ENCODE data around the gene SLC8A2.

Gene SLC8A2, protein sequence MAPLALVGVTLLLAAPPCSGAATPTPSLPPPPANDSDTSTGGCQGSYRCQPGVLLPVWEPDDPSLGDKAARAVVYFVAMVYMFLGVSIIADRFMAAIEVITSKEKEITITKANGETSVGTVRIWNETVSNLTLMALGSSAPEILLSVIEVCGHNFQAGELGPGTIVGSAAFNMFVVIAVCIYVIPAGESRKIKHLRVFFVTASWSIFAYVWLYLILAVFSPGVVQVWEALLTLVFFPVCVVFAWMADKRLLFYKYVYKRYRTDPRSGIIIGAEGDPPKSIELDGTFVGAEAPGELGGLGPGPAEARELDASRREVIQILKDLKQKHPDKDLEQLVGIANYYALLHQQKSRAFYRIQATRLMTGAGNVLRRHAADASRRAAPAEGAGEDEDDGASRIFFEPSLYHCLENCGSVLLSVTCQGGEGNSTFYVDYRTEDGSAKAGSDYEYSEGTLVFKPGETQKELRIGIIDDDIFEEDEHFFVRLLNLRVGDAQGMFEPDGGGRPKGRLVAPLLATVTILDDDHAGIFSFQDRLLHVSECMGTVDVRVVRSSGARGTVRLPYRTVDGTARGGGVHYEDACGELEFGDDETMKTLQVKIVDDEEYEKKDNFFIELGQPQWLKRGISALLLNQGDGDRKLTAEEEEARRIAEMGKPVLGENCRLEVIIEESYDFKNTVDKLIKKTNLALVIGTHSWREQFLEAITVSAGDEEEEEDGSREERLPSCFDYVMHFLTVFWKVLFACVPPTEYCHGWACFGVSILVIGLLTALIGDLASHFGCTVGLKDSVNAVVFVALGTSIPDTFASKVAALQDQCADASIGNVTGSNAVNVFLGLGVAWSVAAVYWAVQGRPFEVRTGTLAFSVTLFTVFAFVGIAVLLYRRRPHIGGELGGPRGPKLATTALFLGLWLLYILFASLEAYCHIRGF

DNA sequence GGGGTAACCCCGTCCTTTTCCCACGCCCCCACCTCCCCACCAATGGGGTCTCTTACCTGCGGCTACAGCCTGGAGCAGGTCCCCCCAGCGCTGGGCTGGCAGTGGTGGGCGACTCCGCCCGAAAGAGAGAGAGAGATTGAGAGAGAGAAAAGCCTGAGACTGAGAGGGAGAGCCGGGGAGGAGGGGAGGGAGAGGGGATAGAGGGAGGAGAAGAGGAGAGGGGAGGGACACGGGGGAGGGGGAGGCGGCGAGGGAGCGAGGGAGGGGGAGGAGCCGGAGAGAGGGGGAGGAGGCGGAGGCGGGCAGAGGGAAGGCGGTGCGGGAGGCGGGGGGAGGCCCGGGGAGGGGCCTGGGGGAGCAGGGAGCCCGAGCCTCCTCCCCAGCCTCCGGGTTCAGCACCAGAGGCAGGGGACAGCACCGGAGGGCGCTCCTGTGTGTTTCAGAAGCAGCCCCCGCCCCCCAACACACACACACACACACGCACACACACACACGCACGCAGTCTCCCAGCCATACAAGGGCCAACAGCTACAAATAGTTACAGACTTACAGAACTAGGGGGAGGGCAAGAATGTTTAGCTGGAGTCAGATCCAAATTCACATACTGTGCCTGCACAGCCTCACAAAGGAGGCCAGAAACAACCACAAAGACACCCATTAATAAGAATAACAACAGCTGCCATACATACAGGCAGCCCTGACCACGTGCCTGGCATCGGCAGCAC is at the start of gene SLC8A2:
TSS of gene SLC8A2 (minus strand) at position 161 of the 725 bp plus-strand sequence. CDS start 5,490 bp downstream, outside the sequence.
- DNase-seq: peak in 9 of 10 donors; percentile 43 to 93 (median 67)
- intact Hi-C loops (cut with DNase I): no loop called here

DNA sequence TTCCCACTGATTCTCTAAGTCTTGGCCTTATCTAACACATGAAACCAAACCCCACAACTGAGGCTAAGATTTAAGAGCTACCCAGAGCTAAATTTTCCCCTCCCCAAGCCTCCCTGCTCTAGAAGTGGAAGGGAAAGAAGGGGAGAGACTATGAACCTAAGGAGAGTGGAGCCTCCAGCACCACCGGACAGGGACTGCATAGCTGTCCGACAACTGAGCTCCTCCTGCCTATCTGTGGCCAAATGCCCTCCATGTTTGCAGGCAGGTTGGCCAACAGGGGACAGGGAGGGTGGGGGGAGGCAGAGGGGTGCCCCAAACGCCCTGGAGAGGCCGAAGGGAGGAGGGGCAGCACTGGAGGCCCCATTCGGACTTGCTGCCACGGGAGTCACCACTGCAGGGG is 49.1 kb upstream of the SLC8A2 start:
- intact Hi-C loops (cut with DNase I): no loop called here
- DNase-seq: no peak

DNA sequence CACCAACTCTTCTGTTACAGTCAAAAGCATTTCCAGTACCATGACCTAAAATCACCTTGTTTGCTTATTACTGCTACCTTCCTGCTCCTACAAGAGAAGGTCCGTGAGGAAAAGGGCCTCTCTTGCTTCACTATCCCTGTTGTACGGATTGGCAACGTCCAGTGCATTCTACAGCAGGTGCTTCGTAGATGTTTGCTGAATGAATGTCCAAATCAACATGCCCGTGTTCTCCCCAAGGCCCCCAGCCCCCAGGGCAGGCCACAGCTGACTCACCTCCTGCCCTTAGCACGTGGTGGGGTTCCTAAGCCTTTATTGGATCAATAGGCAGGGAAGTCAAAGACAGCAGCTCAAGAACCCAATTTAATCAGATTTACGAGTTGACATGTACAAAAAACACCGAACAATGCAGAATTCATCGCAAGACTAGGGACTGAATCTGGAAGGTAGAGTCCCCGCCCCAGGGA is 48.7 kb upstream of the SLC8A2 start:
- intact Hi-C loops (cut with DNase I): no loop called here

GRCh38 chr19:47518854-47519253 is 47.2 kb upstream of the SLC8A2 start:
- peak in 1 of 10 donors; percentile 18 for DNase-seq
- intact Hi-C loops (cut with DNase I): loop anchor here (5.0 kb wide), 1 partner anchor 88 kb away; the partner anchor contains the start of gene BICRA

More for the DNA sequence above, 48.7 kb upstream of the SLC8A2 start:
- peak in 1 of 10 donors; percentile 44 for DNase-seq

GRCh38 chr19:47518139-47518538 is 46.4 kb upstream of the SLC8A2 start:
- DNase-seq: peak in 1 of 10 donors; percentile 4
- intact Hi-C loops (cut with DNase I): loop anchor here (5.0 kb wide), 1 partner anchor 89 kb away; the partner anchor contains the start of gene BICRA

- intact Hi-C loops (cut with DNase I): loop anchor here (1.0 to 5.0 kb wide), 4 partner anchors 30 to 183 kb away; partner anchors contain the start of genes BICRA and KPTN
- peak; percentile 100 for DNase-seq
Measured at GRCh38 chr19:47514869-47515588, 43.3 kb upstream of the SLC8A2 start, which contains the start of gene NAPA. NAPA (minus strand) TSS chr19:47515063; CDS start chr19:47514940, 123 bp downstream.

DNA sequence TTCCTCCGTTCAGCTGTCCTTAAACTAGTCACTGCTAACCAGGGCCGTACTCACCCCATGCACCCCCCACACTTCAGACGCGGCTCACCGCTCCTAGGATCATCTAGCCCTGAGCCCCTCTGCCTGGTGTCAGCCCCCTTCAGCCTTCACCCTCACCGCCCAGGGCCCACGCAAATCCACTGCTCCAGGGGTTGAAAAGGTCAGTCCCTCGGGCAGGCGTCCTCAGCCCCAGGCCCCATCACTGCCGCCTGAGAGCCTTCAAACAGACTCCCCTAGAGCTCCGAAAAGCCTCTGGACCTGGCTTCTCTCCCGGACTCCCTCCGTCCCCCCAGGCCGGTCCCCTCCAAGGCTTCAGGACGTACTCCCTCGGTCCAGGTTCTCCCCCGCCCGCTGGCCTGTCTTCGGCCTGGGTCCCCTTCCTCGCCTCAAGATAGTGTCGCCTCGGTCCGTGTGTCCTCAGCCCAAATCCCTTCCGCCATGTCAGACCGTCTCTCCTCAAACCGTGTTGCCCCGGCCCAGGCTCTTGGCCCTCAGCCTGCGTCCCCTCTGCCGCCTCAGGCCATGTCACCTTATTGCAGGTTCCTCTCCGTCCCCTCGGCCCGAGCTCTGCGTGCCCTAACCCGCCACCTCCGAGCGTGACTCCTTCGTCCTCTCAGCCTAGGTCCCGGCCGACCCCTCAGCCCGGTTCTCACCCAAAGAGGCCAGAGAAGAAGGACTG is 42.6 kb upstream of the SLC8A2 start:
- DNase-seq: peak in 3 of 10 donors; percentile 54 to 86 (median 67)

DNA sequence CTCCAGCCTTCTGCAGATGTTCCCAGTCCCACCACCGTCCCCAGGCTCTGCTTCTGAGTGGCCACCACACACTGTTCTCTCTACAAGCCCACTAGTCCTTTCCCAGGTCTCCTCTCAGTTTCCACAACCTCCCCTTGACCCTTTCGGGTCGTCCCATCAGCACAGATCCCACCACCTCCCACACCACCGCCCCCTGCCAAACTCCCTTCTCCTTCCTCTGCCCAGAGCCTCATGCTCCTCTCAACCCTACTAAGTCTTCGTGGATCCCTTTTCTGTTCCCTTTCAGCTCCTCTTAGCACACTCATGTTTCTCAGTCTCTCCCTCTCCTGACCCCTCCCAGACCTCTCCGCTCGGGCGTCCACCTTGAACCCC is 41.2 kb upstream of the SLC8A2 start:
- intact Hi-C loops (cut with DNase I): no loop called here
- DNase-seq: peak in 1 of 10 donors; percentile 11

More for the DNA sequence above, 42.6 kb upstream of the SLC8A2 start:
- intact Hi-C loops (cut with DNase I): loop anchor here (2.0 kb wide), 2 partner anchors 30 to 78 kb away; partner anchors contain the start of gene KPTN

DNA sequence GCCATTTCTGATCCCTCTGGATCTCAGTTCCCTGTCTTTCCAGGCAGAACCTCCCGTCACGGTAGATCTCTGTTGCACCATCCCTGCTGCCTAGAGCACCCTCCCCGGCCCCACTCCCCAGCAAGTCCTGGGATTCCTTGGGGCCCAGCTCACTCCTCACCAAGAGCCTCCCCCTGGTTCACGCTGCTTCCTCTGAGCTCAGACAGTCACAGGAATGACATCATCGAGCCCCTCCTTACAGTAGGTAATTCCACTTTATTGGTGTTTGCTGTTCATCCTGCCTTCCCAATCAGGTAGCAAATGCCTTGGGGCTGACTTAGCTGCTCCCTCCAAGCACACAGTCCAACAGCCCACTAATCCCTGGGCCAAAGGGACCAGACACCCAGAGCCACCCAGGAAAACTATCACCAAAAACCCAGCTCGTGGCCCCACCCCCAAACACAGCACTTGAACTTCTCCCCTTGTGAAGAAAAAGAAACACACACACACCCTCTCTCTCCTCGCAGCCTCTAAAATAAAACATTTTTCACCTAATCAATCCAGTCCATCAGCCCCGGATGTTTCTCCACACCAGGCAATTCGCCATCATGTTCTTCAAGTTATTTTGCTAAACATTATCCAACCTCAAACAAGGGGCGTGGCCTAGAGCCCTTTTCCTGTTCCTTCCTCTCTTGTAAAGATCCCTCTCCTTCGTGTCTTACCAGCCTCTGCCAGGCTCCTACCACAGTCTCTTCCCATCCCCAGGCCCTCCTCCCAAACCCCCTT is 40.7 kb upstream of the SLC8A2 start:
- intact Hi-C loops (cut with DNase I): no loop called here
- peak in 1 of 10 donors; percentile 19 for DNase-seq

DNA sequence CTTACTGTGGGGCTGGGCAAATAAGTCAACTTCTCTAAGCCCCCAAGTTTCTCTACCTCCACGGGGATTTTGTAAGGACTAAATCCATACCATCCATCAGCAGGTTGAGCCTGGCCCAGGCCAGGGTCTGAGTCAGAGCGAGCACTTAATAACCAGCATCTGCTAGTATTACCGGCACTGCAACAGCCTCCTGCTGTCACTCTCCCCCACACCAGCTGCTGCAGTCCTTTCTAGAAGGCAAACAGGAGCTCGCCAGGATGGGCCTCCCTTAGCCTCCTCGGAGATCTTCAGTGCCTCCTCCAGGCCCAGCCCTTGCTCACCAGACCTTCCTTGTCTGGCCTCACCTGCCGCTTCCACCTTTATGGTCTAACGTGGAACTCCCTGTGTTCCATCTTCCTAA is 40.0 kb upstream of the SLC8A2 start:
- peak in 3 of 10 donors; percentile 84 to 90 (median 87) for DNase-seq
- intact Hi-C loops (cut with DNase I): no loop called here

DNA sequence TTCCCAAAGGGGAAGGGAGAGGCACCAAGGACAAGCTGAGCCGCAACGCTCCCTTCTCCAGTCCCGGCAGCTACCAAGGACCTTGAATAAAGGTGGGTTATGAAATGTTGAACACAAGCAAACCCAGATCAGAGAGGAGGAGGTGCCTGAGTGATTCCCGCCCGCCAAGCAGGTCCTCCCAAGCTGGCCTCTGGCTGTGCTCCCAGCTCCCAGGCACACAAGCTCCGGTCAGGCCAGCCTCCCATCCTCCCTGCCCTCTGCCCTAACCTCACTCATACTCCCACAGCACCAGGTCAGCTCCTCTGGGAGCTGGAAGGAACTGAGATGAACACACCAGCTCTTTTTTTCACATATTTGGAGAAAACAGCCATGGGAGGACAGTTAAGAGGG is 39.4 kb upstream of the SLC8A2 start:
- DNase-seq: peak in 2 of 10 donors; percentile 39 to 79
- intact Hi-C loops (cut with DNase I): no loop called here

GRCh38 chr19:47510516-47511127 is 38.9 kb upstream of the SLC8A2 start:
- DNase-seq: peak in 3 of 10 donors; percentile 74 to 87 (median 84)
- intact Hi-C loops (cut with DNase I): no loop called here

DNA sequence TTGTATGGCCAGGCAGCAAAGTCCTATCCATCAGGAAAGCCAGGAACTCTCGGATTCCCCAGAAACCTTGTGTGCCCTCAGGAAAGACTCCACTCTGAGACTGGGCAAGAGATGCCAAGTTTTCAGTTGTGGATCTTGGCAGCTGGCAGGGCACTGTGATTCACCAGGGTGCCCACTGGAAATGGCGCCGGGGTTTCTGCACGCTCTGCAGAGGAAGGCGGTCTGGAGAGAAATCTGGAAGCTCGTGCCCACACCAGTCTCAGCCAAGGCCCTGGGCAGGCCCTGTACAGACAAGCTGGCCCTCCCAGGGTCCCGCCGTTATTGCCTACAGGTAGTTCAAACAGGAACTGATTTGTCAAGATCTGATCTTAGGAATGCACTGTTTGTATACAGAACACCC is 38.3 kb upstream of the SLC8A2 start:
- intact Hi-C loops (cut with DNase I): no loop called here

GRCh38 chr19:47509170-47509847 is 37.6 kb upstream of the SLC8A2 start:
- no peak for DNase-seq
- intact Hi-C loops (cut with DNase I): no loop called here

More for the DNA sequence above, 38.3 kb upstream of the SLC8A2 start:
- DNase-seq: peak in 7 of 10 donors; percentile 55 to 94 (median 77)

DNA sequence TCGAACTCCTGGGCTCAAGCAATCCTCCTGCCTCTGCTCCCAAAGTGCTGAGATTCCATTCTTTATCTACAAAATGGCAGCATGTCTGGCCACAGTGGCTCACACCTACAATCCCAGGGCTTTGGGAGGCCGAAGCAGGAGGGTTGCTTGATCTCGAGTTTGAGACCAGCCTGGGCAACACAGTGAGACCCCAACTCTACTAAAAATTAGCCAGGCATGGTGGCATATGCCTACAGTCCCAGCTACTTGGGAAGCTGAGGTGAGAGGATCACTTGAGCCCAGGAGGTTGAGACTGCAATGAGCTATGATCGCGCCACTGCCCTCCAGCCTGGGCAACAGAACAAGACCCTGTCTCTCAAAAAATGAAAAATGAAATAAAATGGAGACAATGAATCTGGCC is 37.0 kb upstream of the SLC8A2 start:
- intact Hi-C loops (cut with DNase I): no loop called here
- DNase-seq: no peak

- peak in 4 of 10 donors; percentile 58 to 94 (median 72) for DNase-seq
- intact Hi-C loops (cut with DNase I): loop anchor here (2.0 kb wide), 1 partner anchor 65 kb away; no protein-coding TSS in a partner anchor
Measured at GRCh38 chr19:47507924-47508553, 36.3 kb upstream of the SLC8A2 start.
